ENCODE data around the gene PGBD4. TPM values are rescaled to one million over a fixed set of nuclear protein-coding genes. Genes with fewer than 3 reads are reported as not detected.

The PGBD4 gene
- total and polyA plus RNA-seq, 4 donors: 2.3 to 4.0 (median 2.7) TPM

- Histone ChIP-seq H3K9me3 (ENCODE audit: control insufficient read depth, insufficient read depth, low read length) (no peaks in the 10 kb centered on the region), H3K27ac (ENCODE audit: low read depth, low read length) (no peak overlapping the region), H3K27me3 (ENCODE audit: control insufficient read depth, insufficient read depth, low read length) (no peaks in the 10 kb centered on the region), H3K36me3 (ENCODE audit: control insufficient read depth, insufficient read depth, low read length) (no peaks in the 10 kb centered on the region), H3K4me3 (ENCODE audit: low read depth, low read length) (no peak overlapping the region), H3K4me1 (ENCODE audit: control insufficient read depth, insufficient read depth, low read length) (no peaks in the 10 kb centered on the region)
- DNase-seq (ENCODE audit: low read depth in 4 of 6, low spot score in 6 of 6): no peak
- WGBS (ENCODE audit: insufficient coverage): no CpG with 5 or more reads among the region's 6 CpGs
These were observed 31.9 kb upstream of the PGBD4 start for GRCh38 chr15:34070003-34070402.

GRCh38 chr15:34076785-34077184 lies 25.1 kb upstream of the PGBD4 start:
- Histone ChIP-seq H3K36me3 (ENCODE audit: control insufficient read depth, insufficient read depth, low read length) (no peaks in the 10 kb centered on the region), H3K4me3 (ENCODE audit: low read depth, low read length) (no peak overlapping the region), H3K27me3 (ENCODE audit: control insufficient read depth, insufficient read depth, low read length) (no peaks in the 10 kb centered on the region), H3K9me3 (ENCODE audit: control insufficient read depth, insufficient read depth, low read length) (no peaks in the 10 kb centered on the region), H3K27ac (ENCODE audit: low read depth, low read length) (no peak overlapping the region), H3K4me1 (ENCODE audit: control insufficient read depth, insufficient read depth, low read length) (no peaks in the 10 kb centered on the region)
- WGBS (ENCODE audit: insufficient coverage): 87% methylated on average over 3 of the region's 4 CpGs
- DNase-seq (ENCODE audit: low read depth in 4 of 6, low spot score in 6 of 6): no peak

GRCh38 chr15:34078900-34079299 lies 23.0 kb upstream of the PGBD4 start:
- Histone ChIP-seq H3K27ac (ENCODE audit: low read depth, low read length) (no peak overlapping the region), H3K27me3 (ENCODE audit: control insufficient read depth, insufficient read depth, low read length) (no peaks in the 10 kb centered on the region), H3K9me3 (ENCODE audit: control insufficient read depth, insufficient read depth, low read length) (no peaks in the 10 kb centered on the region), H3K36me3 (ENCODE audit: control insufficient read depth, insufficient read depth, low read length) (peaks cover 2% of the 10 kb centered on the region), H3K4me3 (ENCODE audit: low read depth, low read length) (no peak overlapping the region), H3K4me1 (ENCODE audit: control insufficient read depth, insufficient read depth, low read length) (no peaks in the 10 kb centered on the region)
- WGBS (ENCODE audit: insufficient coverage): no CpG with 5 or more reads among the region's 3 CpGs
- no peak for DNase-seq (ENCODE audit: low read depth in 4 of 6, low spot score in 6 of 6)

GRCh38 chr15:34079904-34080303 lies 22.0 kb upstream of the PGBD4 start:
- H3K9me3 ChIP-seq (ENCODE audit: control insufficient read depth, insufficient read depth, low read length): no peaks in the 10 kb centered on the region
- no peak for DNase-seq (ENCODE audit: low read depth in 4 of 6, low spot score in 6 of 6)
- WGBS (ENCODE audit: insufficient coverage): no CpG with 5 or more reads among the region's 4 CpGs
- H3K27ac ChIP-seq (ENCODE audit: low read depth, low read length): no peak overlapping the region
- peaks cover 2% of the 10 kb centered on the region for H3K36me3 ChIP-seq (ENCODE audit: control insufficient read depth, insufficient read depth, low read length)
- H3K27me3 ChIP-seq (ENCODE audit: control insufficient read depth, insufficient read depth, low read length): no peaks in the 10 kb centered on the region
- H3K4me3 ChIP-seq (ENCODE audit: low read depth, low read length): no peak overlapping the region
- H3K4me1 ChIP-seq (ENCODE audit: control insufficient read depth, insufficient read depth, low read length): no peaks in the 10 kb centered on the region

GRCh38 chr15:34084086-34084485 lies 17.8 kb upstream of the PGBD4 start:
- H3K27me3 ChIP-seq (ENCODE audit: control insufficient read depth, insufficient read depth, low read length): no peaks in the 10 kb centered on the region
- no peak overlapping the region for H3K27ac ChIP-seq (ENCODE audit: low read depth, low read length)
- no peaks in the 10 kb centered on the region for H3K4me1 ChIP-seq (ENCODE audit: control insufficient read depth, insufficient read depth, low read length)
- no peak for DNase-seq (ENCODE audit: low read depth in 4 of 6, low spot score in 6 of 6)
- no peak overlapping the region for H3K4me3 ChIP-seq (ENCODE audit: low read depth, low read length)
- peaks cover 13% of the 10 kb centered on the region for H3K36me3 ChIP-seq (ENCODE audit: control insufficient read depth, insufficient read depth, low read length)
- H3K9me3 ChIP-seq (ENCODE audit: control insufficient read depth, insufficient read depth, low read length): no peaks in the 10 kb centered on the region
- 64% methylated on average over 4 of the region's 7 CpGs for WGBS (ENCODE audit: insufficient coverage)

GRCh38 chr15:34085746-34086145 lies 16.1 kb upstream of the PGBD4 start:
- H3K4me3 ChIP-seq (ENCODE audit: low read depth, low read length): no peak overlapping the region
- no peaks in the 10 kb centered on the region for H3K4me1 ChIP-seq (ENCODE audit: control insufficient read depth, insufficient read depth, low read length)
- 100% methylated on average over 1 of the region's 2 CpGs for WGBS (ENCODE audit: insufficient coverage)
- peaks cover 17% of the 10 kb centered on the region for H3K36me3 ChIP-seq (ENCODE audit: control insufficient read depth, insufficient read depth, low read length)
- no peaks in the 10 kb centered on the region for H3K27me3 ChIP-seq (ENCODE audit: control insufficient read depth, insufficient read depth, low read length)
- no peak overlapping the region for H3K27ac ChIP-seq (ENCODE audit: low read depth, low read length)
- DNase-seq (ENCODE audit: low read depth in 4 of 6, low spot score in 6 of 6): no peak
- H3K9me3 ChIP-seq (ENCODE audit: control insufficient read depth, insufficient read depth, low read length): no peaks in the 10 kb centered on the region

GRCh38 chr15:34099914-34100313 lies 2.0 kb upstream of the PGBD4 start:
- no peaks in the 10 kb centered on the region for H3K27me3 ChIP-seq (ENCODE audit: control insufficient read depth, insufficient read depth, low read length)
- DNase-seq (ENCODE audit: low read depth in 4 of 6, low spot score in 6 of 6): no peak
- no peaks in the 10 kb centered on the region for H3K9me3 ChIP-seq (ENCODE audit: control insufficient read depth, insufficient read depth, low read length)
- H3K27ac ChIP-seq (ENCODE audit: low read depth, low read length): no peak overlapping the region
- H3K36me3 ChIP-seq (ENCODE audit: control insufficient read depth, insufficient read depth, low read length): peaks cover 3% of the 10 kb centered on the region
- no peak overlapping the region for H3K4me3 ChIP-seq (ENCODE audit: low read depth, low read length)
- H3K4me1 ChIP-seq (ENCODE audit: control insufficient read depth, insufficient read depth, low read length): peaks cover 8% of the 10 kb centered on the region
- WGBS (ENCODE audit: insufficient coverage): 95% methylated on average over 3 of the region's 5 CpGs

GRCh38 chr15:34102175-34102925 lies 467 bp downstream of the PGBD4 start:
- Histone ChIP-seq H3K9me3 (ENCODE audit: control insufficient read depth, insufficient read depth, low read length) (no peaks in the 10 kb centered on the region), H3K27ac (ENCODE audit: low read depth, low read length) (peak overlapping the region; percentile 93), H3K27me3 (ENCODE audit: control insufficient read depth, insufficient read depth, low read length) (no peaks in the 10 kb centered on the region), H3K4me1 (ENCODE audit: control insufficient read depth, insufficient read depth, low read length) (peaks cover 8% of the 10 kb centered on the region), H3K4me3 (ENCODE audit: low read depth, low read length) (peak overlapping the region; percentile 94), H3K36me3 (ENCODE audit: control insufficient read depth, insufficient read depth, low read length) (no peaks in the 10 kb centered on the region)
- DNase-seq (ENCODE audit: low read depth in 4 of 6, low spot score in 6 of 6): no peak
- 22% methylated on average over 20 of the region's 29 CpGs for WGBS (ENCODE audit: insufficient coverage)

- H3K36me3 ChIP-seq (ENCODE audit: control insufficient read depth, insufficient read depth, low read length): no peaks in the 10 kb centered on the region
- no peak overlapping the region for H3K27ac ChIP-seq (ENCODE audit: low read depth, low read length)
- H3K9me3 ChIP-seq (ENCODE audit: control insufficient read depth, insufficient read depth, low read length): no peaks in the 10 kb centered on the region
- no peaks in the 10 kb centered on the region for H3K27me3 ChIP-seq (ENCODE audit: control insufficient read depth, insufficient read depth, low read length)
- H3K4me1 ChIP-seq (ENCODE audit: control insufficient read depth, insufficient read depth, low read length): peaks cover 4% of the 10 kb centered on the region
- H3K4me3 ChIP-seq (ENCODE audit: low read depth, low read length): no peak overlapping the region
- WGBS (ENCODE audit: insufficient coverage): no CpG with 5 or more reads among the region's 1 CpG
- no peak for DNase-seq (ENCODE audit: low read depth in 4 of 6, low spot score in 6 of 6)
These were observed 4.5 kb downstream of the PGBD4 start for GRCh38 chr15:34106423-34106822.

GRCh38 chr15:34107315-34107714 lies 5.4 kb downstream of the PGBD4 start:
- no peak overlapping the region for H3K27ac ChIP-seq (ENCODE audit: low read depth, low read length)
- peaks cover 4% of the 10 kb centered on the region for H3K4me1 ChIP-seq (ENCODE audit: control insufficient read depth, insufficient read depth, low read length)
- no peaks in the 10 kb centered on the region for H3K27me3 ChIP-seq (ENCODE audit: control insufficient read depth, insufficient read depth, low read length)
- DNase-seq (ENCODE audit: low read depth in 4 of 6, low spot score in 6 of 6): no peak
- no peak overlapping the region for H3K4me3 ChIP-seq (ENCODE audit: low read depth, low read length)
- no CpG with 5 or more reads among the region's 2 CpGs for WGBS (ENCODE audit: insufficient coverage)
- H3K36me3 ChIP-seq (ENCODE audit: control insufficient read depth, insufficient read depth, low read length): no peaks in the 10 kb centered on the region
- H3K9me3 ChIP-seq (ENCODE audit: control insufficient read depth, insufficient read depth, low read length): no peaks in the 10 kb centered on the region

All from spinal cord (tissue), 10 donors.